Endodermal cell (in vitro differentiated cells): ENCODE data around the gene SLCO1C1. TPM values are rescaled to one million over a fixed set of nuclear protein-coding genes. Genes with fewer than 3 reads are reported as not detected.

ENCODE experiments used
- DNase-seq: peaks from one replicate; pipeline ENCODE4 v3.0.0-alpha.2; 2017
- H3K27ac ChIP-seq: 2 replicates; pipeline ENCODE4 v1.5.1; 2013; ENCODE audit warnings: mild to moderate bottlenecking, low read depth, low read length, moderate library complexity
- H3K27me3 ChIP-seq: 2 replicates; pipeline ENCODE4 v1.6.1; 2013; ENCODE audit warnings: mild to moderate bottlenecking, low read length, moderate library complexity; ENCODE audit not compliant: insufficient read depth, control insufficient read depth, poor library complexity, severe bottlenecking
- H3K36me3 ChIP-seq: 2 replicates; pipeline ENCODE4 v1.7.0; 2013; ENCODE audit warnings: mild to moderate bottlenecking, low read length, moderate library complexity; ENCODE audit not compliant: control insufficient read depth, insufficient read depth
- H3K4me1 ChIP-seq: one replicate; pipeline ENCODE4 v1.7.0; 2013; ENCODE audit warnings: low read length; ENCODE audit not compliant: control insufficient read depth, insufficient read depth
- H3K4me3 ChIP-seq: 2 replicates; pipeline ENCODE4 v1.5.1; 2013; ENCODE audit warnings: mild to moderate bottlenecking, low read length, moderate library complexity
- H3K9ac ChIP-seq: 2 replicates; pipeline ENCODE4 v1.6.1; 2013; ENCODE audit warnings: mild to moderate bottlenecking, low read length, moderate library complexity; ENCODE audit not compliant: poor library complexity, severe bottlenecking; ENCODE audit errors: extremely low read depth
- H3K9me3 ChIP-seq: 2 replicates; pipeline ENCODE4 v1.6.1; 2013; ENCODE audit warnings: mild to moderate bottlenecking, low read length, moderate library complexity; ENCODE audit not compliant: control insufficient read depth
- H3K27ac Mint-ChIP-seq: 2 replicates; pipeline ENCODE4 v1.8.0; 2020; ENCODE audit warnings: mixed read lengths
- H3K27me3 Mint-ChIP-seq: 2 replicates; pipeline ENCODE4 v1.8.0; 2021; ENCODE audit warnings: mild to moderate bottlenecking, mixed read lengths; ENCODE audit not compliant: insufficient read depth
- H3K36me3 Mint-ChIP-seq: 2 replicates; pipeline ENCODE4 v1.8.0; 2020; ENCODE audit warnings: low read depth, mixed read lengths
- H3K4me1 Mint-ChIP-seq: 2 replicates; pipeline ENCODE4 v1.8.0; 2020; ENCODE audit warnings: mixed read lengths
- H3K4me3 Mint-ChIP-seq: 2 replicates; pipeline ENCODE4 v1.8.0; 2020; ENCODE audit warnings: mild to moderate bottlenecking, moderate library complexity, mixed read lengths
- H3K9me3 Mint-ChIP-seq: 2 replicates; pipeline ENCODE4 v1.8.0; 2020; ENCODE audit warnings: mild to moderate bottlenecking, mixed read lengths
- total RNA-seq, 2 donors: library from RNA; stranded (reverse); fragmentation: NEBNext Ultra II Directional in 1 of 2; extraction: Animal tissue kit (Norgen Biotek cat#: 25700) in 1 of 2; gene quantifications; 2 replicates in 1 of 2; 3 replicates in 1 of 2; pipeline ENCODE4 v1.2.1, GENCODE V29; 2021
- TF ChIP-seq, protein P1 (sequence below): fragments of 200-600 bp; sonication (generic); conservative IDR thresholded peaks from 2 replicates; pipeline ENCODE4 v1.5.0; 2021; ENCODE audit warnings: antibody characterized with exemption, mild to moderate bottlenecking

Gene SLCO1C1
- total RNA-seq, 2 donors from 2014 or later: 0.57 to 0.64 TPM

DNA sequence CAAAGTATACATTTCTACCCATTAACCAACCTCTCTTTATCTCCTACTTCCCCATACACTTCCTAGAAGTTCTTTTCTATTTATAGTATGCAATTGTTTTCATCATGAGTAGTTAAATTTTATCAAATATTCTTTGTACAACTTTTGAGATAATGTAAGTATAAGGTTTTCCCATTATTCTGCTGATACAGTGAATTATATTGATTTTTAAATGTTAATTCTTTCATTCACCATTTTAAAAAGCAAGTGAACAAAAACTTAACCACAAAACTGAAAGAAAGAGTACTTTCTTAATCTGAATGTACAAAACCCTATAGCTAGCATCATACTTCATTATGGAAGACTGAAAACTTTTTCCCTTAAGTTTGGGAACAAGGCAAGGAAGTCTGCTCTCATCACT lies 105.9 kb downstream of the SLCO1C1 start:
- H3K9me3 ChIP-seq: no peaks in the 10 kb centered on the region
- H3K27me3 Mint-ChIP-seq: peaks cover 14% of the 10 kb centered on the region

More for the DNA sequence above, 105.9 kb downstream of the SLCO1C1 start:
- no peak overlapping the region for H3K4me3 ChIP-seq
- TF ChIP-seq, protein P1, sequence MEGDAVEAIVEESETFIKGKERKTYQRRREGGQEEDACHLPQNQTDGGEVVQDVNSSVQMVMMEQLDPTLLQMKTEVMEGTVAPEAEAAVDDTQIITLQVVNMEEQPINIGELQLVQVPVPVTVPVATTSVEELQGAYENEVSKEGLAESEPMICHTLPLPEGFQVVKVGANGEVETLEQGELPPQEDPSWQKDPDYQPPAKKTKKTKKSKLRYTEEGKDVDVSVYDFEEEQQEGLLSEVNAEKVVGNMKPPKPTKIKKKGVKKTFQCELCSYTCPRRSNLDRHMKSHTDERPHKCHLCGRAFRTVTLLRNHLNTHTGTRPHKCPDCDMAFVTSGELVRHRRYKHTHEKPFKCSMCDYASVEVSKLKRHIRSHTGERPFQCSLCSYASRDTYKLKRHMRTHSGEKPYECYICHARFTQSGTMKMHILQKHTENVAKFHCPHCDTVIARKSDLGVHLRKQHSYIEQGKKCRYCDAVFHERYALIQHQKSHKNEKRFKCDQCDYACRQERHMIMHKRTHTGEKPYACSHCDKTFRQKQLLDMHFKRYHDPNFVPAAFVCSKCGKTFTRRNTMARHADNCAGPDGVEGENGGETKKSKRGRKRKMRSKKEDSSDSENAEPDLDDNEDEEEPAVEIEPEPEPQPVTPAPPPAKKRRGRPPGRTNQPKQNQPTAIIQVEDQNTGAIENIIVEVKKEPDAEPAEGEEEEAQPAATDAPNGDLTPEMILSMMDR: no peak
- H3K27ac ChIP-seq: no peak overlapping the region
- DNase-seq: no peak
- Mint-ChIP-seq H3K9me3 (no peaks in the 10 kb centered on the region), H3K4me3 (no peak overlapping the region), H3K4me1 (peaks cover 3% of the 10 kb centered on the region), H3K27ac (no peak overlapping the region), H3K36me3 (no peaks in the 10 kb centered on the region)
- peaks cover 24% of the 10 kb centered on the region for H3K27me3 ChIP-seq
- no peaks in the 10 kb centered on the region for H3K4me1 ChIP-seq
- no peak overlapping the region for H3K9ac ChIP-seq
- no peaks in the 10 kb centered on the region for H3K36me3 ChIP-seq

Other genes with a start within 250 kb of the SLCO1C1 start
- not detected for gene SLCO1B3, start 115.4 kb downstream of the SLCO1C1 start, total RNA-seq